ENCODE results near the gene ARID3A. TPM values are rescaled to one million over a fixed set of nuclear protein-coding genes. Genes with fewer than 3 reads are reported as not detected.
A peak's percentile ranks its signal among the peaks of the same experiment; 100 is the strongest.

The ARID3A gene
- total RNA-seq, 1 experiment from 2014 or later, result 34.8 TPM

GRCh38 chr19:899336-900042, 26.3 kb upstream of the ARID3A start:
- no peak overlapping the region for H3K4me3 ChIP-seq
- peaks cover 4% of the 10 kb centered on the region; the same call in 1 of the 2 replicates for H3K36me3 ChIP-seq
- no peaks in the 10 kb centered on the region for H3K9me3 ChIP-seq (replicated peaks)
- H3K27ac ChIP-seq, result no peak overlapping the region
- H3K4me1 ChIP-seq, result peaks cover 8% of the 10 kb centered on the region; the same call in 1 of the 2 replicates
- DNase-seq, result no peak
- no peaks in the 10 kb centered on the region for H3K27me3 ChIP-seq

DNA sequence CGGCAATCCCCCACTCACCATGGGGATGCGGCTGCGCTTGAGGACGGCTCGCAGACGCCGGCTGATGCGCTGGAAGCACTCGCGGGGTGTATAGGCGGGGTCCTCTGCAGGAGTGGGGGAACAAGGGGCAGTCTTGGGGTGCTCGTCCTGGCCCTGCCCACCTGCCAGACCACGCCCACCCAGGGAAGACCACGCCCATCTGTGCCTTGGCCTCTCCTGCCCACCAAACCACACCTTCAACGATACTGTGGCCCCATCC, 25.9 kb upstream of the ARID3A start:
- Histone ChIP-seq H3K36me3 (peaks cover 4% of the 10 kb centered on the region; the same call in 1 of the 2 replicates), H3K27ac (no peak overlapping the region), H3K4me1 (peaks cover 8% of the 10 kb centered on the region; the same call in 1 of the 2 replicates), H3K27me3 (no peaks in the 10 kb centered on the region), H3K9me3 (replicated peaks) (no peaks in the 10 kb centered on the region), H3K4me3 (no peak overlapping the region)
- no peak for DNase-seq

DNA sequence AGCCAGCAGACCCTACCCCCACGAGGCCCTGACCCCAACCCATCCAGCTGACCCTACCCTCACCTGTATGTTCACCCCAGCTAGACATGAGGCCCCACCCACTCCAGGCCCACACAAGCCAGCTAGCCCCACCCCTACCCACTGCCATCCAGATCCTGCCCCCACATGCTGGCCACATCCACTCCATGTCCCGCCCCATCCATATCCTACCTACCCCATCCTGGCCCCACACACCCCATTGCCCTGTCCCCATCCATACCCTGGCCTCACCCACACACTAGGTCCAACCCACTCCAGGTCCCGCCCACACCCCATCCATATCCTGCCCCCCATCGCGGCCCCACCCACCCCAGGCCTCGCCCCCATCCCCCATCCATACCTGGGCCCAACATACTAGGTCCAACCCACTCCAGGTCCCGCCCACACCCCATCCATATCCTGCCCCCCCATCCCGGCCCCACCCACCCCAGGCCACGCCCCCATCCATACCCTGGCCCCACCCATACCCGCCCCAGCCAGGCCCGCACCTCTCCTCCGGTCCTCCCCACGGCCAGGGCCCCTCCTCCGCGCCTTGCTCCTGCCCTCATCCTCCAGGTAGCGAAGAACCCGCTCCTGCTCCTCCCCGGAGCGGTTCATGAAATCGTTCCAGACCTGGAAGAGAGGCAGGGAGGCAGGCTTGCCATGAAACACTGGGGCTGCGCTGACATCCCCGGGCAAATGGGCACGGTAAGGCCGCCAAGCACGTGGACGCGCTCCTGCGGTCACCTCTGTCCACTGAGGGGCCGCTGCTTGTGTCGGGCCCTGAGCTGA, 25.3 kb upstream of the ARID3A start:
- DNase-seq, result peak; percentile 39 to 56
- Histone ChIP-seq H3K27me3 (no peaks in the 10 kb centered on the region), H3K27ac (no peak overlapping the region), H3K4me1 (peaks cover 8% of the 10 kb centered on the region; the same call in 1 of the 2 replicates), H3K9me3 (replicated peaks) (no peaks in the 10 kb centered on the region), H3K4me3 (no peak overlapping the region), H3K36me3 (peaks cover 4% of the 10 kb centered on the region; the same call in 1 of the 2 replicates)

DNA sequence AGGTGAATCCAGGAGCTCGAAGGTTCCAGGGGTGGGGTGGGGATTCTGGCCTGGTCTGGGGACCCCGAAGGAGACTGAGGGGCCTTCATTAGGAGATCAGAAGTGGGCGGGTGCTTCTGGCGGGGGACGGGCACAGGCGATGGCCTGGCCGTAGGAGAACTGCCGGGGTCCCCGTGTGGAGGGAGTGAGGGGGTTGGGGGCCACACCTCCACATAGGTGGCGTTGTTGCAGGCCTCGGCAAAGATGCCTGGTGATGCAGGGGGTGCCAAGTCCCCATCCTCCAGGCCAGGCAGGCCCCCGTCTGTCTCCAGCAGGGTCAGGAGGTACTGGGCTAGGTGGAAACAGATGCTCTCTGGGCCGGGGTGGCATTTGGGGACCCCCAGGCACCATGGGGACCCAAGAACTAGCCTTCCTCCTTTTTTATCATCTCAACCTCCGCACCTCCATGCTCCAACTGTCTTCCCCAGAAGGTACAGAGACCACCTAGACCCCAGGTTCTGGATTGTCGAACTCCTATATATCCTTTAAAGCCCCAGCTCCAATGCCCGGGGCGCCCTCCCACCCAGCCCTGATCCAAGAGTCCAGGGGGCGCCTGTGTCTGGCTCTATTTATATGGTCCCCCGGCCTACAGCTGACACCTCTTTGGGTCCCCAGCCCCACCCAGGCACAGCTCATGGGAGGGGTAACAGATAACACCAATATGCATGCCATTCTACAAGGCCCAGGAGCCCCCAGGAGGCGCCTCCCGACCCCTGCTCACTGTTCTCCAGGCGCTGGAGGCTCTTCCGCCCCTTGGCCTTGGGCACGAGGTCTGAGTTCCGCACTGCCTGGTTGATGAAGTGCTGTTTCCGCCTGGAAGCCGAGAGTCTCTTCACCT, 24.4 kb upstream of the ARID3A start:
- Histone ChIP-seq H3K27me3 (no peaks in the 10 kb centered on the region), H3K9me3 (replicated peaks) (no peaks in the 10 kb centered on the region), H3K36me3 (peaks cover 4% of the 10 kb centered on the region; the same call in 1 of the 2 replicates), H3K4me1 (peaks cover 8% of the 10 kb centered on the region; the same call in 1 of the 2 replicates), H3K4me3 (no peak overlapping the region), H3K27ac (no peak overlapping the region)
- no peak for DNase-seq

- no peak for DNase-seq
- Histone ChIP-seq H3K4me3 (no peak overlapping the region), H3K4me1 (peaks cover 8% of the 10 kb centered on the region; the same call in 1 of the 2 replicates), H3K27ac (no peak overlapping the region; the same call in 1 of the 2 replicates), H3K36me3 (peaks cover 3% of the 10 kb centered on the region; the same call in 1 of the 2 replicates), H3K9me3 (replicated peaks) (no peaks in the 10 kb centered on the region), H3K27me3 (no peaks in the 10 kb centered on the region)
These were observed 23.8 kb upstream of the ARID3A start for GRCh38 chr19:902093-902370.

DNA sequence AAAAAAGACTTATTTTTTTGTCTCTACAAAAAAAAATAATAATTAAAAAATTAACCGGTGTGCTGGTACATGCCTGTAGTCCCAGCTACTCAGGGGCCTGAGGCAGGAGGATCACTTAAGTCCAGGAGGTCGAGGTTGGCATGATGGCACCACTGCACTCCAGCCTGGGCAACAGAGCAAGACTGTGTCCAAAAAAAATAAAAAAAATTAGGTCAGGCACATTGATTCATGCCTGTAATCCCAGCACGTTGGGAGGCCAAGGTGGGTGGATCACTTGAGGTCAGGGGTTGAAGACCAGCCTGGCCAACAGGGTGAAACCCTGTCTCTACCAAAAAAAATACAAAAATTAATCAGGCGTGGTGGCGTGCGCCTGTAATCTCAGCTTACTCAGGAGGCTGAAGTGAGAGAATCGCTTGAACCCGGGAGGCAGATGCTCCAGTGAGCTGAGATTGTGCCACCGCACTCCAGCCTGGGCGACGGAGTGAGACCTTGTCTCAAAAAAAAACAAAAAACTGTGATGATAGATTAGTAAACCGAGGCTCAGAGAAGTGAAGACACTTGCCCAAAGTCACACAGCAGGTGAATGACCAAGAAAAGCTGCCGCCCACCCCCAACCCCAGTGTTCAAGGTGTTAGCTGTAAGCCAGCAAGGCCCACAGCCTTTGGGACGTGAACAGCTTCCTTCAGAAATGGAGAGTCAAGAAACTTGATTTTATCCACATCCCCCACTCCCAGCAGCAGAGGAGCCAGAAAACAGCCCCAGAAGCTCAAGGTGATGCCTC, 23.2 kb upstream of the ARID3A start:
- DNase-seq, result no peak
- H3K4me3 ChIP-seq, result peak overlapping the region; percentile 43; the same call in 1 of the 2 replicates
- H3K36me3 ChIP-seq, result no peaks in the 10 kb centered on the region
- peaks cover 8% of the 10 kb centered on the region; the same call in 1 of the 2 replicates for H3K4me1 ChIP-seq
- no peaks in the 10 kb centered on the region for H3K27me3 ChIP-seq
- H3K27ac ChIP-seq, result peak overlapping the region; percentile 83
- H3K9me3 ChIP-seq (replicated peaks), result no peaks in the 10 kb centered on the region

- peak; percentile 90 to 91 for DNase-seq
- Histone ChIP-seq H3K27me3 (no peaks in the 10 kb centered on the region), H3K36me3 (no peaks in the 10 kb centered on the region)
These were observed 22.5 kb upstream of the ARID3A start for GRCh38 chr19:903266-903797.

GRCh38 chr19:904545-904944, 21.3 kb upstream of the ARID3A start:
- peaks cover 8% of the 10 kb centered on the region; the same call in 1 of the 2 replicates for H3K4me1 ChIP-seq
- DNase-seq, result no peak
- H3K4me3 ChIP-seq, result no peak overlapping the region
- no peaks in the 10 kb centered on the region for H3K36me3 ChIP-seq
- no peak overlapping the region for H3K27ac ChIP-seq
- H3K27me3 ChIP-seq, result no peaks in the 10 kb centered on the region
- no peaks in the 10 kb centered on the region for H3K9me3 ChIP-seq (replicated peaks)

More at GRCh38 chr19:903266-903797, 22.5 kb upstream of the ARID3A start:
- H3K4me1 ChIP-seq, result peaks cover 8% of the 10 kb centered on the region; the same call in 1 of the 2 replicates
- H3K9me3 ChIP-seq (replicated peaks), result no peaks in the 10 kb centered on the region
- peak overlapping the region; percentile 43 for H3K4me3 ChIP-seq
- H3K27ac ChIP-seq, result peak overlapping the region; percentile 83

DNA sequence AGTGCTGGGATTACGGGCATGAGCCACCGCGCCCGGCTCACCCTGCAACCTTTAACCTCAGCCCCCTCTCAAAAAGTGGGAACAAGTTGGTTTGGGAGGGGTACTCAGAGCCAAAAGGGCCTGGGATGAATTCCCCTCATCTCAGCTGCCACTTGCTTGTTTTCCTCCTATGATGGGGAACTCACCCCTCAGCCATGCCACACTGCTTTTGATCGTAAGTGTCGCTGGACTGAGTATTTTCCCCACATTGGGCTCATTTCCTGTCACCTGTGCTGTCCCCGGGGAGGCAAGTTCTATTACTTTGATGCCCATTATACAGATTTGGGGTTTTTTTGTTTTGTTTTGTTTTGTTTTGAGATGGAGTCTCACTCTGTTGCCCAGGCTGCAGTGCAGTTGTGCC, 19.4 kb upstream of the ARID3A start:
- no peak for DNase-seq
- Histone ChIP-seq H3K4me1 (peaks cover 8% of the 10 kb centered on the region; the same call in 1 of the 2 replicates), H3K27ac (no peak overlapping the region), H3K9me3 (replicated peaks) (no peaks in the 10 kb centered on the region), H3K4me3 (no peak overlapping the region), H3K36me3 (no peaks in the 10 kb centered on the region), H3K27me3 (no peaks in the 10 kb centered on the region)

GRCh38 chr19:907183-907853, 18.5 kb upstream of the ARID3A start:
- Histone ChIP-seq H3K36me3 (no peaks in the 10 kb centered on the region), H3K4me3 (no peak overlapping the region), H3K4me1 (peaks cover 8% of the 10 kb centered on the region; the same call in 1 of the 2 replicates), H3K27me3 (no peaks in the 10 kb centered on the region), H3K9me3 (replicated peaks) (no peaks in the 10 kb centered on the region), H3K27ac (no peak overlapping the region)
- no peak for DNase-seq

DNA sequence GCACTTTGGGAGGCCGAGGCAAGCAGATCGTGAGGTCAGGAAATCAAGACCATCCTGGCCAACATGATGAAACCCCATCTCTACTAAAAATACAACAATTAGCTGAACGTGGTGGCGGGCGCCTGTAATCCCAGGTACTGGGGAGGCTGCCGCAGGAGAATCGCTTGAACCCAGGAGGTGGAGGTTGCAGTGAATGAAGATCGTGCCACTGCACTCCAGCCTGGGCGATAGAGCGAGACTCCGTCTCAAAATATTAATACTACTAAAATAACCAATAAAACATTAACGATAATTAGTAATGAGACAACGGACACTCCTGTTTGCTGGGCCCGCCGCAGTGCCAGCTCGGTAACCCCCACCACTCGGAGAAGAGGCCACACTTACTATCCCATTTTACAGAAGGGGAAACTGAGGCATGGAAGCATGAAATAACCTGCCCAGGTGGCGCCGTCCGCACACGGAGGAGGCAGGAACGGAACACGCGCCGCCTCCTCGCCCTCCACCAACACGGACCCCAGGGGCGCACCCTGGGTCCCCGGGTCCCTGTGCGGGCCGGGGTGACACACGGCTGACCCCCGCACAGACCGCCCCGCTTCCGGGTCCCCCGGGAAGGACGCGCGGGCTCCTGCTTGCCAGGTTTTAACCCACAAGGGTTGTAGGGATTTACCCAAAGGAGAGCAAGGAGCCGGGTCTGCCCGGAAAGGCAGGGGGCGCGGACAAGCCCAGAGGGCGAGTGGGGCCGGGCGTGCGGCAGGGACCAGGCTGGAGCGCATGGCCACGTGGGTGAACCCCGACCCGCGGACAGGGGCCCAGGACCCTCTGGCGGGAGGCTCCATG, 14.4 kb upstream of the ARID3A start:
- no peaks in the 10 kb centered on the region for H3K4me1 ChIP-seq
- H3K9me3 ChIP-seq (replicated peaks), result no peaks in the 10 kb centered on the region
- peaks cover 4% of the 10 kb centered on the region; the same call in 1 of the 2 replicates for H3K27me3 ChIP-seq
- no peak overlapping the region for H3K4me3 ChIP-seq
- DNase-seq, result no peak
- H3K27ac ChIP-seq, result no peak overlapping the region
- no peaks in the 10 kb centered on the region for H3K36me3 ChIP-seq

DNA sequence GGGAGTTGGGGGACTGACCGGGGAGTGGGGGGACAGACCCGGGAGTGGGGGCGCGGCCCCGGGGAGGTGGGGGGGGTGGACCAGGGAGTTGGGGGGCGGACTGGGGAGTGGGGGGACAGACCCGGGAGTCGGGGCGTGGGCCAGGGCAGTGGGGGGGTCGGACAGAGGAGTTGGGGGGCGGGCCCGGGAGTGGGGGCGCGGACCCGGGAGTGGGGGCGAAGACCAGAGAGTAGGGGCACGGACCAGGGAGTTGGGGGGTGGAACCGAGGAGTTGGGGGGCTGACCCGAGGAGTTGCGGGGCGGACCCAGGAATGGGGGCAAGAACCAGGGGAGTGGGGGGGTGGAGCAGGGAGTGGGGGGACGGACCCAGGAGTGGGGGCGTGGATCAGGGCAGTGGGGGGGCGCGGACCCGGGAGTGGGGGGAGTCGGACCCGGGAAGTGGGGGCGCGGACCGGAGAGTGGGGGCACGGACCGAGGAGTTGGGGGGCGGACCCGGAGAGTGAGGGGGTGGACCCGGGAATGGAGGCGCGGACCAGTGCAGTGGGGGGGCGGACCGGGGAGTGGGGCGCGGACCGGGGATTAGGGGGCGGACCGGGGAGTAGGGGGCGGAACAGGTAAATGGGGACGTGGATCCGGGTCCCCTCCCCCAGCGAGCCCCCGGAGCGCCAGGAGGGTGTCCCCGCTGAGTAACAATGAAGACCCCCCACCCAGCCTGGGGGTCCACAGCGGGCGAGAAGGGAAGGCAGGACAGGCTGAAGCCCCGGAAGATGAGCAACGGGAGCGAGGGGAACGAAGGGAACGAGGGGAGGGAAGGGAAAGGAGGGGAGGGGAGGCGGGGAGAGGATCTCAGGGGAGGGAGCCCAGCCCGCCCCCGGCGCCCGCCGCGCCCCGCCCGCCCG, 13.4 kb upstream of the ARID3A start:
- Histone ChIP-seq H3K27me3 (peaks cover 10% of the 10 kb centered on the region; the same call in 1 of the 2 replicates), H3K9me3 (replicated peaks) (no peaks in the 10 kb centered on the region), H3K27ac (no peak overlapping the region), H3K36me3 (no peaks in the 10 kb centered on the region), H3K4me3 (peak overlapping the region; percentile 66), H3K4me1 (no peaks in the 10 kb centered on the region)
- DNase-seq, result peak; percentile 42 to 56
